PFSK-1 (cell line): ENCODE data around the gene TMEM30B.

Experiments
- FOXP2 ChIP-seq: optimal IDR thresholded peaks from 2 replicates; pipeline ENCODE3; 2011; ENCODE audit warnings: borderline replicate concordance, control low read depth, inconsistent platforms; ENCODE audit not compliant: insufficient read depth; ENCODE audit errors: extremely low read length, extremely low read depth
- POLR2AphosphoS5 ChIP-seq: IDR thresholded peaks from 2 replicates; pipeline ENCODE4 v1.6.1; 2012; ENCODE audit warnings: low read depth, mild to moderate bottlenecking, control low read depth, low read length, moderate library complexity
- REST ChIP-seq, 2 experiments: IDR thresholded peaks; 2 replicates each; pipeline versions ENCODE4 v1.6.1 to v1.8.0; 2011 to 2012; ENCODE audit warnings: low read depth in 2 of 2, low read length in 2 of 2, control low read depth in 1 of 2, inconsistent platforms in 1 of 2, mild to moderate bottlenecking in 1 of 2, moderate library complexity in 1 of 2; ENCODE audit not compliant: insufficient read depth in 1 of 2
- SIN3A ChIP-seq: IDR thresholded peaks from 2 replicates; pipeline ENCODE4 v1.6.1; 2012; ENCODE audit warnings: mild to moderate bottlenecking, low read length, moderate library complexity, borderline replicate concordance; ENCODE audit not compliant: insufficient read depth
- TAF1 ChIP-seq: IDR thresholded peaks from 2 replicates; pipeline ENCODE4 v1.6.1; 2012; ENCODE audit warnings: low read length, control low read depth, borderline replicate concordance; ENCODE audit not compliant: insufficient read depth

The TMEM30B gene

GRCh38 chr14:61290701-61291100 lies 9.6 kb upstream of the TMEM30B start:
- TF ChIP-seq POLR2AphosphoS5, result no peak
- TF ChIP-seq FOXP2, result no peak
- TF ChIP-seq SIN3A, result no peak
- TF ChIP-seq REST (IDR thresholded peaks at IDR 0.05; ENCODE audit: insufficient read depth in 1 of 2, low read depth in 2 of 2, low read length in 2 of 2), result no peak
- no peak for TF ChIP-seq TAF1

DNA sequence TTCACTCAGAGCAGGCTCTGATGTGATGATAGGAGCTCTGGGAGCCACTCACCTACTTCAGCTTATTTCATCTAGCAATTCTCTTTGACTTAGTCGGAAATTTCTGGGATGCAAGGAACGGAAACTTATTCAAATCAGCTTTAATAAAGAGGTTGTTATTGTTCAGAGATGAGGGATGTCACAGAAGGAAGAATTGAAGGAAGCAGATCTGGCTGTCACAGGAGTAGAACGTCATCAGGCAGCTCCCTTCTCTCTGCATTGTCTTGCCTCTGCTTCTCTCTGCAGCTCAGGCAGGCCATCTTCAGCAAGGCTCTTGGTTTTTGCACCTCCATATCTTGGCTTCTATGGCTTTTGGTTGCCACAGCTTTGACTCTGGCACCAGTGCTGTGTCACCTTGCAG lies 7.6 kb upstream of the TMEM30B start:
- TF ChIP-seq POLR2AphosphoS5, result no peak
- no peak for TF ChIP-seq TAF1
- TF ChIP-seq REST (IDR thresholded peaks at IDR 0.05; ENCODE audit: insufficient read depth in 1 of 2, low read depth in 2 of 2, low read length in 2 of 2), result no peak
- TF ChIP-seq SIN3A, result no peak
- TF ChIP-seq FOXP2, result no peak

DNA sequence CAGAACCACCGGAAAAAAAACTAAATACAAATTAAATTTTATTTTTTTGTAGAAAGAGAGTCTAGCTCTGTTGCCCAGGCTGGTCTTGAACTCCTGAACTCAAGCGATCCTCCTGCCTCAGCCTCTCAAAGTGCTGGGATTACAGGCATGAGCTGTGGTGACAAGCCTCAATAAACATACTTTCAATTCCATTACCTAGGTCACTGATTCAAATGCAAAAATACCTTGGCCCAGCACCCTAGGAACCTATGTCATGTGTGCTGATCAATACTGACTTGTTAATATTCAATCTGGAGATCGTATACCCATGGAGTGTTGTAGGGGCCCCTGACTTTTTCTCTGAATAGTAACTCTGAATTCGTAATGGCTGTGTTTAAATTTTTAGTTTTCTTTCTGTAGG lies 7.1 kb upstream of the TMEM30B start:
- no peak for TF ChIP-seq POLR2AphosphoS5
- no peak for TF ChIP-seq FOXP2
- TF ChIP-seq REST (IDR thresholded peaks at IDR 0.05; ENCODE audit: insufficient read depth in 1 of 2, low read depth in 2 of 2, low read length in 2 of 2), result no peak
- no peak for TF ChIP-seq SIN3A
- TF ChIP-seq TAF1, result no peak

DNA sequence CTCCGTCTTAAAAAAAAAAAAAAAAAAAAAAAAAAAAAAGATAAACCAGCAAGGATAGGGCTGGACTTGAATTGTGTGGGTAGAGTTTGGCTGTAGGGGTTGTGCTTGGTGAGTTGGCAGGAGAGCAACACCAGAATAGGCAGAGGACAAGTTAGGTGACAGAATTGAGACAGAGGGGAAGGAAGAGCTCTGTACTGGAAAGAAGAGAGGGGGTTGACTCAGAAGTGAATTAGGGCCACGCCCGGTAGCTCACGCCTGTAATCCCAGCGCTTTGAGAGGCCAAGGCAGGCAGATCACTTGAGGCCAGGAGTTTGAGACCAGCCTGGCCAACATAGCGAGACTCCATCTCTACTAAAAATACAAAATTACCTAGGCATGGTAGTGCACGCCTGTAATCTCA lies 6.1 kb upstream of the TMEM30B start:
- TF ChIP-seq FOXP2 (no peak), SIN3A (no peak), TAF1 (no peak), REST (IDR thresholded peaks at IDR 0.05; ENCODE audit: insufficient read depth in 1 of 2, low read depth in 2 of 2, low read length in 2 of 2) (no peak), POLR2AphosphoS5 (no peak)

DNA sequence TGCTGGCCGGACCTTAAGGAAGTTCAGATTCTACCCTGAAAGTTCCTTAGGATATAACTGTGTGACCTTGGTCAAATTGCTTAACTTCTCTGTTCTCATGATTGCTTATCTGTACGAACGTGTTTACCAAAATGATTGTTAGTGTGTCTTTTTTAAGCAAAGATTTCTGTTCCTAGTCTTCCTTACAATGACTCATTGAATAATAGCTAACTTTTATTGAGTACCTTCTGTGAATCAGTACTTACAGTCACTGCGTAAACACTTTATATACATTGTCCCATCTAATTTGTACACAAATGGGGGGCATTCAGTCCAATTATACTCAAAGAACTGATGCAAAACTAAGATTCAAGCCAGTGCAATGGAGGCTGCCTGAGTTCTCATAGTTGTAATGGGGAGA lies 4.2 kb upstream of the TMEM30B start:
- no peak for TF ChIP-seq POLR2AphosphoS5
- no peak for TF ChIP-seq FOXP2
- TF ChIP-seq TAF1, result no peak
- TF ChIP-seq SIN3A, result no peak
- TF ChIP-seq REST (IDR thresholded peaks at IDR 0.05; ENCODE audit: insufficient read depth in 1 of 2, low read depth in 2 of 2, low read length in 2 of 2), result no peak
